ENCODE results near the gene ADAM23. TPM values are rescaled to one million over a fixed set of nuclear protein-coding genes. Genes with fewer than 3 reads are reported as not detected.

The ADAM23 gene
- total and polyA plus RNA-seq, 2 experiments from 2014 or later: 11.8 to 15.9 TPM

DNA sequence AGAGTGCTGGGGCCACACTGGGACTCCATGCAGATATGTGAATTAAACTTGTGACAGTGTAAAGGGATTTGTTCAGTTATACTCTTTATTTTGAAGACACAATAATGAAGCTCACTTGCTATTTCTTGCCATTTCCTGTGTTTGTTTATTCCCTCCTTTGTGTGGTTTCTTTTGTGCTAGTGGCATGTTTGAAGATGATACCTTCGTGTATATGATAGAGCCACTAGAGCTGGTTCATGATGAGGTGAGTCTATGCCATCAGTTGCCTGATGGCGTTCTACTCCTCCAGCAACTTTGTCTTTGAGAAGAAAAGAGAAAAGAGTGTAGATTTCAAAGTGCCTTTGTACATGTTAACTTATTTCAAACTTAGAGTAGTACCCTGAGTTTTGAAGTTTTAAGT is 99.7 kb downstream of the ADAM23 start:
- no peaks in the 10 kb centered on the region; the same call in 2 of the 3 replicates for H3K4me1 Mint-ChIP-seq
- Histone ChIP-seq H3K36me3 (ENCODE audit: insufficient read depth) (no peaks in the 10 kb centered on the region), H4K20me1 (replicated peaks; ENCODE audit: insufficient read depth) (no peaks in the 10 kb centered on the region), H3K27ac (ENCODE audit: low read depth) (no peak overlapping the region), H3K9me2 (ENCODE audit: insufficient read depth) (no peaks in the 10 kb centered on the region), H3K79me2 (replicated peaks; ENCODE audit: insufficient read depth) (no peaks in the 10 kb centered on the region), H3K4me3 (no peak overlapping the region), H3F3A (replicated peaks; ENCODE audit: low read depth) (no peaks in the 10 kb centered on the region), H3K4me1 (ENCODE audit: insufficient read depth) (no peaks in the 10 kb centered on the region), H3K4me2 (no peak overlapping the region), H2AFZ (no peak overlapping the region), H3K27me3 (ENCODE audit: insufficient read depth) (no peaks in the 10 kb centered on the region)
- no peak overlapping the region for H3K27ac Mint-ChIP-seq
- no peak for DNase-seq (ENCODE audit: low spot score)
- no peaks in the 10 kb centered on the region for H3K27me3 Mint-ChIP-seq (ENCODE audit: insufficient read depth, low read depth, poor library complexity)
- ATAC-seq: no peak
- H3K36me3 Mint-ChIP-seq (ENCODE audit: low read depth): no peaks in the 10 kb centered on the region; the same call in 2 of the 3 replicates
- no peak overlapping the region for H3K4me3 Mint-ChIP-seq
- TF ChIP-seq ZNF114 (CRISPR knock-in tag; IDR thresholded peaks at IDR 0.05) (no peak), JUNB (IDR thresholded peaks at IDR 0.05; ENCODE audit: unreplicated experiment) (no peak), EZH2 (IDR thresholded peaks at IDR 0.05; ENCODE audit: low read depth, unreplicated experiment) (no peak), STAT1 (IDR thresholded peaks at IDR 0.05; ENCODE audit: unreplicated experiment) (no peak), ZNF462 (CRISPR knock-in tag; IDR thresholded peaks at IDR 0.05) (no peak)
- TF ChIP-seq, protein P1, sequence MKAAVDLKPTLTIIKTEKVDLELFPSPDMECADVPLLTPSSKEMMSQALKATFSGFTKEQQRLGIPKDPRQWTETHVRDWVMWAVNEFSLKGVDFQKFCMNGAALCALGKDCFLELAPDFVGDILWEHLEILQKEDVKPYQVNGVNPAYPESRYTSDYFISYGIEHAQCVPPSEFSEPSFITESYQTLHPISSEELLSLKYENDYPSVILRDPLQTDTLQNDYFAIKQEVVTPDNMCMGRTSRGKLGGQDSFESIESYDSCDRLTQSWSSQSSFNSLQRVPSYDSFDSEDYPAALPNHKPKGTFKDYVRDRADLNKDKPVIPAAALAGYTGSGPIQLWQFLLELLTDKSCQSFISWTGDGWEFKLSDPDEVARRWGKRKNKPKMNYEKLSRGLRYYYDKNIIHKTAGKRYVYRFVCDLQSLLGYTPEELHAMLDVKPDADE (IDR thresholded peaks at IDR 0.05): no peak
- no peaks in the 10 kb centered on the region for H3K9me3 Mint-ChIP-seq

Measured in GM23338 (cell line).